ENCODE measurements around the gene UFSP2. TPM values are rescaled to one million over a fixed set of nuclear protein-coding genes. Genes with fewer than 3 reads are reported as not detected.

UFSP2 gene
- total and polyA plus RNA-seq, 7 experiments from 2014 or later, result 13.9 to 54.6 (median 26.5) TPM

DNA sequence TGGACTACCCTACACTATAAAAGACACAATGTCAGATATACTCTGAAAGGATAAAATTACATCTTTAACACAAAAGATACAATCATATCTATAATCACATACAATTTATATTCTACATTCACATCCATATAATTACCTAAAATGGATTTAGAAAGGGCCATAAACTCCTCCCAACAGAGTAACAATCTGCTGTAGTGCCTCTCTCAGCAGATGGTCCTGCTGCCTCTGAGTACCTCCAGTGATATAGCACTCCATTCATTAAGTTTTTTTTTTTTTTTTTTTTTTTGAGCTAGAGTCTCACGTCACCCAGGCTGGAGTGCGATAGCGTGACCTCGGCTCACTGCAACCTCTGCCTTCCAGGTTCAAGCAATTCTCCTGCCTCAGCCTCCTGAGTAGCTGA lies 21.7 kb downstream of the UFSP2 start:
- CTCF ChIA-PET, result no interaction called here
- H3K27me3 ChIP-seq (ENCODE audit: control insufficient read depth in 2 of 2, insufficient read depth in 2 of 2, low read length in 2 of 2), result no peaks in the 10 kb centered on the region

GRCh38 chr4:185399466-185399865 lies 26.3 kb downstream of the UFSP2 start:
- Histone ChIP-seq H3K27ac (ENCODE audit: low read depth, low read length) (no peak overlapping the region), H3K36me3 (ENCODE audit: control insufficient read depth in 2 of 3, insufficient read depth in 3 of 3, low read length in 3 of 3) (peaks cover 0 to 24% (median 0%) of the 10 kb centered on the region in 3 experiments), H3K9me3 (ENCODE audit: control insufficient read depth in 2 of 3, low read length in 3 of 3) (no peaks in the 10 kb centered on the region), H3K4me1 (ENCODE audit: control insufficient read depth in 2 of 2, insufficient read depth in 2 of 2, low read length in 2 of 2) (peaks cover 9 to 11% of the 10 kb centered on the region in 2 donors), H3K27me3 (ENCODE audit: control insufficient read depth in 2 of 2, insufficient read depth in 2 of 2, low read length in 2 of 2) (no peaks in the 10 kb centered on the region), H3K4me3 (ENCODE audit: low read length) (no peak overlapping the region)
- peaks cover 9 to 51% (median 18%) of the 10 kb centered on the region in 7 donors for H3K4me1 Mint-ChIP-seq
- CTCF ChIA-PET, result no interaction called here
- intact Hi-C loops (cut with micrococcal nuclease), result loop anchor here (5.0 to 10.0 kb wide), 9 partner anchors 575 to 1957 kb away; partner anchors contain the start of genes CDKN2AIP (in 2 of the 2), IRF2 (in 2 of the 2), ACSL1 (in 1 of the 2) and CENPU (in 1 of the 2)
- H3K27ac Mint-ChIP-seq, result no peak overlapping the region
- peaks cover 0 to 17% (median 4%) of the 10 kb centered on the region in 5 donors for H3K36me3 Mint-ChIP-seq
- POLR2A ChIA-PET, result no interaction called here
- ATAC-seq (no peak), DNase-seq (no peak)
- H3K4me3 Mint-ChIP-seq, result peak overlapping the region in 1 of 10 donors; percentile 66
- H3K9me3 Mint-ChIP-seq, result no peaks in the 10 kb centered on the region
- H3K27me3 Mint-ChIP-seq, result no peaks in the 10 kb centered on the region

More for the DNA sequence above, 21.7 kb downstream of the UFSP2 start:
- ATAC-seq (no peak), DNase-seq (no peak)
- no peak overlapping the region for H3K4me3 Mint-ChIP-seq
- Histone ChIP-seq H3K36me3 (ENCODE audit: control insufficient read depth in 2 of 3, insufficient read depth in 3 of 3, low read length in 3 of 3) (peaks cover 0 to 33% (median 0%) of the 10 kb centered on the region in 3 experiments), H3K9me3 (ENCODE audit: control insufficient read depth in 2 of 3, low read length in 3 of 3) (no peaks in the 10 kb centered on the region), H3K4me1 (ENCODE audit: control insufficient read depth in 2 of 2, insufficient read depth in 2 of 2, low read length in 2 of 2) (no peaks in the 10 kb centered on the region), H3K4me3 (ENCODE audit: low read length) (no peak overlapping the region), H3K27ac (ENCODE audit: low read depth, low read length) (no peak overlapping the region)
- peaks cover 0 to 23% (median 0%) of the 10 kb centered on the region in 7 donors for H3K4me1 Mint-ChIP-seq
- peak overlapping the region in 1 of 9 donors; percentile 69 for H3K27ac Mint-ChIP-seq
- H3K36me3 Mint-ChIP-seq, result peaks cover 0 to 31% (median 14%) of the 10 kb centered on the region in 5 donors
- no peaks in the 10 kb centered on the region for H3K27me3 Mint-ChIP-seq
- no peaks in the 10 kb centered on the region for H3K9me3 Mint-ChIP-seq
- intact Hi-C loops (cut with micrococcal nuclease), result no loop called here
- POLR2A ChIA-PET, result no interaction called here

GRCh38 chr4:185398618-185399017 lies 27.1 kb downstream of the UFSP2 start:
- POLR2A ChIA-PET, result interaction anchor here (0.7 to 0.8 kb wide), 2 partner anchors 30 to 438 kb away, joined by 3 read pairs; no protein-coding TSS in a partner anchor
- Mint-ChIP-seq H3K27ac (peak overlapping the region in 1 of 9 donors; percentile 9), H3K27me3 (no peaks in the 10 kb centered on the region), H3K4me3 (peak overlapping the region in 1 of 10 donors; percentile 66), H3K36me3 (peaks cover 0 to 16% (median 0%) of the 10 kb centered on the region in 5 donors), H3K4me1 (peaks cover 13 to 56% (median 25%) of the 10 kb centered on the region in 7 donors), H3K9me3 (no peaks in the 10 kb centered on the region)
- no peak overlapping the region for H3K27ac ChIP-seq (ENCODE audit: low read depth, low read length)
- DNase-seq, result no peak
- peaks cover 12 to 15% of the 10 kb centered on the region in 2 donors for H3K4me1 ChIP-seq (ENCODE audit: control insufficient read depth in 2 of 2, insufficient read depth in 2 of 2, low read length in 2 of 2)
- no peaks in the 10 kb centered on the region for H3K27me3 ChIP-seq (ENCODE audit: control insufficient read depth in 2 of 2, insufficient read depth in 2 of 2, low read length in 2 of 2)
- intact Hi-C loops (cut with micrococcal nuclease), result loop anchor here (5.0 to 10.0 kb wide), 9 partner anchors 574 to 1956 kb away; partner anchors contain the start of genes CDKN2AIP (in 2 of the 2), IRF2 (in 2 of the 2), ACSL1 (in 1 of the 2) and CENPU (in 1 of the 2)
- ATAC-seq, result no peak
- no peak overlapping the region for H3K4me3 ChIP-seq (ENCODE audit: low read length)
- CTCF ChIA-PET, result no interaction called here
- no peaks in the 10 kb centered on the region for H3K9me3 ChIP-seq (ENCODE audit: control insufficient read depth in 2 of 3, low read length in 3 of 3)
- H3K36me3 ChIP-seq (ENCODE audit: control insufficient read depth in 2 of 3, insufficient read depth in 3 of 3, low read length in 3 of 3), result peaks cover 0 to 24% (median 0%) of the 10 kb centered on the region in 3 experiments

DNA sequence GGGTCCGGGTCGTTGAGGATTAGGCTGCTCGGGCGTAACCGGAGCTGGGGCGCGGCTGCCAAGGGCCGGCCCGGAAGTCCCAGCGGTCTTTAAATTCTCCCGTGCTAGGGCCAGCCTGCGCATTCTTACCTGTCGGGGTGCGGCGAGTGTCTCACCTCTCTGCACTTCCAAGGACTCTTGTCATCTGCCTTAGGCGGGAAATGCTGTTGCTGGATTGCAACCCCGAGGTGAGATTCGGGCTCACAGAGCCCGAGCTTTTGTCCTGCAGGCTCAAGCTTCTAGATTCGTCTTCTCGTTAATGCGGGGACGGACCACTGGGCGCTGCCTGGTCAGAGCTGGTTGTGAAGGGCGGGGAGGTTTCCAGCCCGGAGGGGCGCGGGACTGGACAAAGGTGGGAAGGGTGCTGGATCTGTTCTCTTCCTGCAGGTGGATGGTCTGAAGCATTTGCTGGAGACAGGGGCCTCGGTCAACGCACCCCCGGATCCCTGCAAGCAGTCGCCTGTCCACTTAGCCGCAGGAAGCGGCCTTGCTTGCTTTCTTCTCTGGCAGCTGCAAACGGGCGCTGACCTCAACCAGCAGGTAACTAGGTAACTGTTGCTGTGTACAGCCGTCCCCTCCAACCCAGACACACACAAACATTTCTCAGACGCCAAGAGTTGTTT lies 28.9 kb downstream of the UFSP2 start, which contains the start of gene ANKRD37:
Gene ANKRD37, plus strand, starts transcription at position 118 of the 662 bp plus-strand sequence. Its CDS starts 83 bp downstream, at position 201.
- ChIA-PET CTCF (interaction anchor here (0.9 to 1.0 kb wide), 2 partner anchors 28 to 201 kb away, joined by 3 to 4 read pairs; no protein-coding TSS in a partner anchor), POLR2A (interaction anchor here (0.6 to 3.4 kb wide), 12 partner anchors 9 to 1950 kb away, joined by 3 to 49 read pairs (median 6); partner anchors contain the start of genes CYP4V2, SNX25 and UFSP2)
- H3K4me1 Mint-ChIP-seq, result peaks cover 14 to 59% (median 27%) of the 10 kb centered on the region in 7 donors
- Histone ChIP-seq H3K4me1 (ENCODE audit: control insufficient read depth in 2 of 2, insufficient read depth in 2 of 2, low read length in 2 of 2) (peaks cover 12 to 15% of the 10 kb centered on the region in 2 donors), H3K9me3 (ENCODE audit: control insufficient read depth in 2 of 3, low read length in 3 of 3) (no peaks in the 10 kb centered on the region), H3K27ac (ENCODE audit: low read depth, low read length) (peak within 1 kb of the TSS; percentile 97), H3K27me3 (ENCODE audit: control insufficient read depth in 2 of 2, insufficient read depth in 2 of 2, low read length in 2 of 2) (no peaks in the 10 kb centered on the region), H3K36me3 (ENCODE audit: control insufficient read depth in 2 of 3, insufficient read depth in 3 of 3, low read length in 3 of 3) (peaks cover 0 to 16% (median 0%) of the 10 kb centered on the region in 3 experiments), H3K4me3 (ENCODE audit: low read length) (peak within 1 kb of the TSS; percentile 69)
- peaks cover 0 to 12% (median 0%) of the 10 kb centered on the region in 5 donors for H3K36me3 Mint-ChIP-seq
- H3K27me3 Mint-ChIP-seq, result no peaks in the 10 kb centered on the region
- DNase-seq (peak in 1 of 9 donors; percentile 2), ATAC-seq (no peak)
- no peaks in the 10 kb centered on the region for H3K9me3 Mint-ChIP-seq
- intact Hi-C loops (cut with micrococcal nuclease), result loop anchor here (1.0 to 10.0 kb wide), 18 partner anchors 28 to 1955 kb away; partner anchors contain the start of genes ACSL1 (in 2 of the 2), CCDC110 (in 2 of the 2), CDKN2AIP (in 2 of the 2) and IRF2 (in 2 of the 2)
- H3K4me3 Mint-ChIP-seq, result peak within 1 kb of the TSS; percentile 82 to 100 (median 97)
- H3K27ac Mint-ChIP-seq, result peak within 1 kb of the TSS; percentile 90 to 100 (median 99)

- Mint-ChIP-seq H3K9me3 (no peaks in the 10 kb centered on the region), H3K4me3 (peak overlapping the region; percentile 82 to 100 (median 97)), H3K4me1 (peaks cover 14 to 57% (median 27%) of the 10 kb centered on the region in 7 donors), H3K36me3 (peaks cover 0 to 14% (median 0%) of the 10 kb centered on the region in 5 donors), H3K27ac (peak overlapping the region; percentile 90 to 100 (median 99)), H3K27me3 (no peaks in the 10 kb centered on the region)
- ATAC-seq (peak; percentile 97), DNase-seq (peak; percentile 93 to 100 (median 97))
- peaks cover 0 to 8% (median 0%) of the 10 kb centered on the region in 3 experiments for H3K36me3 ChIP-seq (ENCODE audit: control insufficient read depth in 2 of 3, insufficient read depth in 3 of 3, low read length in 3 of 3)
- no peaks in the 10 kb centered on the region for H3K27me3 ChIP-seq (ENCODE audit: control insufficient read depth in 2 of 2, insufficient read depth in 2 of 2, low read length in 2 of 2)
- POLR2A ChIA-PET, result interaction anchor here (0.5 to 3.4 kb wide), 16 partner anchors 9 to 1950 kb away, joined by 3 to 49 read pairs (median 4); partner anchors contain the start of genes CYP4V2, SNX25 and UFSP2
- peak overlapping the region; percentile 69 for H3K4me3 ChIP-seq (ENCODE audit: low read length)
- H3K9me3 ChIP-seq (ENCODE audit: control insufficient read depth in 2 of 3, low read length in 3 of 3), result no peaks in the 10 kb centered on the region
- intact Hi-C loops (cut with micrococcal nuclease), result loop anchor here (1.0 to 10.0 kb wide), 21 partner anchors 29 to 1954 kb away; partner anchors contain the start of genes ACSL1 (in 2 of the 2), CASP3 (in 2 of the 2), CCDC110 (in 2 of the 2) and CDKN2AIP (in 2 of the 2)
- peaks cover 12 to 15% of the 10 kb centered on the region in 2 donors for H3K4me1 ChIP-seq (ENCODE audit: control insufficient read depth in 2 of 2, insufficient read depth in 2 of 2, low read length in 2 of 2)
- CTCF ChIA-PET, result interaction anchor here (0.9 to 1.0 kb wide), 2 partner anchors 29 to 202 kb away, joined by 3 to 4 read pairs; no protein-coding TSS in a partner anchor
- peak overlapping the region; percentile 97 for H3K27ac ChIP-seq (ENCODE audit: low read depth, low read length)
Observed at GRCh38 chr4:185395956-185396723, 29.6 kb downstream of the UFSP2 start.
